SK-N-SH treated with all-trans-retinoic acid at 6 μM for 48 hours (cell line): ENCODE measurements around the gene NFIA.

Source experiments
- ATAC-seq: fragments of 200-7000 bp; cut with Tn5 transposase; 3 replicates; pipeline ENCODE4 v1.9.1; 2020; ENCODE audit warnings: mild to moderate bottlenecking, moderate library complexity
- ARNTL ChIP-seq: fragments of 450-650 bp; formaldehyde crosslinking; IDR thresholded peaks from 2 replicates; pipeline ENCODE4 v1.5.0; 2020; ENCODE audit warnings: low read depth, mild to moderate bottlenecking, moderate library complexity, borderline replicate concordance
- BACH2 ChIP-seq: fragments of 250-450 bp; sonication (Bioruptor Pico); IDR thresholded peaks from 2 replicates; pipeline ENCODE4 v1.9.0; 2021; ENCODE audit warnings: mild to moderate bottlenecking, borderline replicate concordance
- ESRRG ChIP-seq: fragments of 250-450 bp; sonication (Bioruptor Pico); IDR thresholded peaks from 2 replicates; pipeline ENCODE4 v1.6.1; 2021; ENCODE audit warnings: mild to moderate bottlenecking
- GLIS3 ChIP-seq: fragments of 250-450 bp; sonication (Bioruptor Pico); IDR thresholded peaks from 2 replicates; pipeline ENCODE4 v1.5.0; 2020; ENCODE audit warnings: mild to moderate bottlenecking, moderate library complexity
- ISL1 ChIP-seq: fragments of 250-450 bp; sonication (Bioruptor Pico); IDR thresholded peaks from 2 replicates; pipeline ENCODE4 v2.1.2; 2022; ENCODE audit warnings: mild to moderate bottlenecking, moderate library complexity
- OSR1 ChIP-seq: fragments of 250-450 bp; sonication (Bioruptor Pico); IDR thresholded peaks from 2 replicates; pipeline ENCODE4 v1.8.0; 2022; ENCODE audit warnings: moderate library complexity, mild to moderate bottlenecking, inconsistent platforms
- PATZ1 ChIP-seq: fragments of 250-450 bp; sonication (Bioruptor Pico); IDR thresholded peaks from 2 replicates; pipeline ENCODE4 v1.8.0; 2020; ENCODE audit warnings: mild to moderate bottlenecking, moderate library complexity, borderline replicate concordance
- POU6F1 ChIP-seq: fragments of 250-450 bp; sonication (Bioruptor Pico); IDR thresholded peaks from 2 replicates; pipeline ENCODE4 v1.8.0; 2021; ENCODE audit warnings: low read depth, mild to moderate bottlenecking, moderate library complexity, borderline replicate concordance
- PPARA ChIP-seq: fragments of 250-450 bp; sonication (Bioruptor Pico); IDR thresholded peaks from 2 replicates; pipeline ENCODE4 v1.5.0; 2020; ENCODE audit warnings: mild to moderate bottlenecking, borderline replicate concordance
- RARB ChIP-seq: fragments of 250-450 bp; sonication (Bioruptor Pico); IDR thresholded peaks from 2 replicates; pipeline ENCODE4 v1.8.0; 2021; ENCODE audit warnings: mild to moderate bottlenecking, moderate library complexity
- SNAI2 ChIP-seq: fragments of 250-450 bp; sonication (Bioruptor Pico); IDR thresholded peaks from 2 replicates; pipeline ENCODE4 v1.5.0; 2020; ENCODE audit warnings: mild to moderate bottlenecking, moderate library complexity
- TCF4 ChIP-seq: fragments of 250-450 bp; sonication (Bioruptor Pico); IDR thresholded peaks from 2 replicates; pipeline ENCODE4 v1.8.0; 2021; ENCODE audit warnings: mild to moderate bottlenecking, moderate library complexity, borderline replicate concordance
- TOX ChIP-seq: fragments of 250-450 bp; sonication (Bioruptor Pico); IDR thresholded peaks from 2 replicates; pipeline ENCODE4 v1.8.0; 2021; ENCODE audit warnings: mild to moderate bottlenecking, moderate library complexity, borderline replicate concordance
- TSHZ2 ChIP-seq: fragments of 250-450 bp; sonication (Bioruptor Pico); IDR thresholded peaks from 2 replicates; pipeline ENCODE4 v1.5.0; 2020; ENCODE audit warnings: mild to moderate bottlenecking, moderate library complexity
- ZC3H10 ChIP-seq: fragments of 250-450 bp; sonication (Bioruptor Pico); IDR thresholded peaks from 2 replicates; pipeline ENCODE4 v1.5.1; 2021; ENCODE audit warnings: mild to moderate bottlenecking, moderate library complexity
- ZFP3 ChIP-seq: fragments of 250-450 bp; sonication (Bioruptor Pico); IDR thresholded peaks from 2 replicates; pipeline ENCODE4 v1.5.0; 2020; ENCODE audit warnings: mild to moderate bottlenecking, moderate library complexity
- ZFP30 ChIP-seq: fragments of 450-650 bp; formaldehyde crosslinking; IDR thresholded peaks from 2 replicates; pipeline ENCODE4 v1.5.0; 2022; ENCODE audit warnings: mild to moderate bottlenecking, moderate library complexity
- ZNF565 ChIP-seq: fragments of 450-650 bp; formaldehyde crosslinking; conservative IDR thresholded peaks from 2 replicates; pipeline ENCODE4 v1.5.0; 2020; ENCODE audit warnings: low read depth, mild to moderate bottlenecking, moderate library complexity
- ZNF70 ChIP-seq: fragments of 450-650 bp; formaldehyde crosslinking; IDR thresholded peaks from 2 replicates; pipeline ENCODE4 v1.5.0; 2020; ENCODE audit warnings: mild to moderate bottlenecking, moderate library complexity
- ZNF8 ChIP-seq: fragments of 450-650 bp; formaldehyde crosslinking; IDR thresholded peaks from 2 replicates; pipeline ENCODE4 v1.5.0; 2020; ENCODE audit warnings: mild to moderate bottlenecking, moderate library complexity
- TF ChIP-seq, protein P1 (sequence below): fragments of 250-450 bp; sonication (Bioruptor Pico); IDR thresholded peaks from 2 replicates; pipeline ENCODE4 v1.5.1; 2020; ENCODE audit warnings: low read depth, mild to moderate bottlenecking, moderate library complexity

NFIA gene

GRCh38 chr1:61419196-61419595 is 336.8 kb downstream of the NFIA start (continued):
- no peak for TF ChIP-seq PATZ1 (CRISPR knock-in tag)
- TF ChIP-seq SNAI2 (CRISPR knock-in tag) = no peak
- TF ChIP-seq, protein P1, sequence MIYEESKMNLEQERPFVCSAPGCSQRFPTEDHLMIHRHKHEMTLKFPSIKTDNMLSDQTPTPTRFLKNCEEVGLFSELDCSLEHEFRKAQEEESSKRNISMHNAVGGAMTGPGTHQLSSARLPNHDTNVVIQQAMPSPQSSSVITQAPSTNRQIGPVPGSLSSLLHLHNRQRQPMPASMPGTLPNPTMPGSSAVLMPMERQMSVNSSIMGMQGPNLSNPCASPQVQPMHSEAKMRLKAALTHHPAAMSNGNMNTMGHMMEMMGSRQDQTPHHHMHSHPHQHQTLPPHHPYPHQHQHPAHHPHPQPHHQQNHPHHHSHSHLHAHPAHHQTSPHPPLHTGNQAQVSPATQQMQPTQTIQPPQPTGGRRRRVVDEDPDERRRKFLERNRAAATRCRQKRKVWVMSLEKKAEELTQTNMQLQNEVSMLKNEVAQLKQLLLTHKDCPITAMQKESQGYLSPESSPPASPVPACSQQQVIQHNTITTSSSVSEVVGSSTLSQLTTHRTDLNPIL = no peak
- no peak for TF ChIP-seq TOX (CRISPR knock-in tag)
- no peak for TF ChIP-seq ZNF8 (CRISPR knock-in tag)
- no peak for TF ChIP-seq POU6F1 (CRISPR knock-in tag)

GRCh38 chr1:61419657-61420056 is 337.3 kb downstream of the NFIA start:
- TF ChIP-seq ZFP3 (CRISPR knock-in tag) (no peak), TSHZ2 (no peak)
- no peak for ATAC-seq

DNA sequence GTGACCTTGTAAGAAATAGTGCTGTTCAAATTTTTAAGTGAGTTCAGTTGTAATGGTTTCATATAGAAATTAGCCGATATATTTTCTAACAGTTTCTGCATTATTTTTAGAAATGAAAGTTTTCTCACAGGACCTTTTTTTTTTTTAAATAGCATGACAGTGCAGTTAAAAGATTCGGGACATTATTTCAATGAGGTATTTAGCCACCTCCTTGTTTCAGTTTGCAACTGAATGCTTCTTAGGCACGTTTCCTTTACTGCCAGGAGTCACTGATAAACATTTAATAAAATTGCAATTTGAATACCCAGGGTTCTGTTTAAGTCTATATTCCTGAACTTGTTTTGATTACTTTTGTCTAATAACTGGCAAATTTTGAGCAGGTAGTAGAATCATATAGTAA is 337.9 kb downstream of the NFIA start:
- no peak for TF ChIP-seq ZFP30 (CRISPR knock-in tag)
- no peak for TF ChIP-seq SNAI2 (CRISPR knock-in tag)
- no peak for TF ChIP-seq ZNF70
- no peak for TF ChIP-seq ZFP3 (CRISPR knock-in tag)
- ATAC-seq = no peak

- no peak for ATAC-seq
These were observed 338.8 kb downstream of the NFIA start for GRCh38 chr1:61420909-61421835.

GRCh38 chr1:61423643-61424042 is 341.3 kb downstream of the NFIA start:
- no peak for ATAC-seq
- TF ChIP-seq OSR1 (no peak), TCF4 (CRISPR knock-in tag) (no peak), ZNF565 (no peak), ISL1 (CRISPR knock-in tag) (no peak), TSHZ2 (no peak), POU6F1 (CRISPR knock-in tag) (no peak), ZFP3 (CRISPR knock-in tag) (no peak), ZC3H10 (CRISPR knock-in tag) (no peak), ZNF8 (CRISPR knock-in tag) (no peak), GLIS3 (no peak), BACH2 (CRISPR knock-in tag) (no peak), PPARA (no peak), ESRRG (no peak), SNAI2 (CRISPR knock-in tag) (no peak), ARNTL (CRISPR knock-in tag) (no peak)

More at GRCh38 chr1:61420909-61421835, 338.8 kb downstream of the NFIA start:
- TF ChIP-seq ESRRG (no peak), OSR1 (no peak), ARNTL (CRISPR knock-in tag) (no peak), ISL1 (CRISPR knock-in tag) (no peak), ZNF8 (CRISPR knock-in tag) (no peak), PPARA (no peak), RARB (no peak), TCF4 (CRISPR knock-in tag) (no peak)
- TF ChIP-seq, all 23 proteins: peak for 0
